Liver (tissue), 3 donors: ENCODE results near the gene MVB12A.

Experiments used
- FOXA2 ChIP-seq: IDR thresholded peaks from 2 replicates; pipeline ENCODE4 v1.6.1; 2016; ENCODE audit warnings: antibody characterized with exemption
- GABPA ChIP-seq, 2 donors: IDR thresholded peaks in 1 of 2; conservative IDR thresholded peaks in 1 of 2; 2 replicates each; pipeline ENCODE4 v1.6.1; 2016; ENCODE audit warnings: antibody characterized with exemption in 2 of 2, mild to moderate bottlenecking in 1 of 2, moderate library complexity in 1 of 2
- HNF4A ChIP-seq, 2 donors: conservative IDR thresholded peaks; 2 replicates each; pipeline ENCODE4 v1.6.1; 2016; ENCODE audit warnings: antibody characterized with exemption in 2 of 2, mild to moderate bottlenecking in 2 of 2
- HNF4G ChIP-seq: IDR thresholded peaks from 2 replicates; pipeline ENCODE4 v1.6.1; 2016; ENCODE audit warnings: antibody characterized with exemption
- MAX ChIP-seq: IDR thresholded peaks from 2 replicates; pipeline ENCODE4 v1.6.1; 2016; ENCODE audit warnings: antibody characterized with exemption
- RXRA ChIP-seq, 2 donors: IDR thresholded peaks; 2 replicates each; pipeline ENCODE4 v1.6.1; 2017 to 2018; ENCODE audit warnings: antibody characterized with exemption in 2 of 2, mild to moderate bottlenecking in 1 of 2
- SP1 ChIP-seq: IDR thresholded peaks from 2 replicates; pipeline ENCODE4 v1.6.1; 2018; ENCODE audit warnings: antibody characterized with exemption, mild to moderate bottlenecking
- TAF1 ChIP-seq: conservative IDR thresholded peaks from 2 replicates; pipeline ENCODE4 v1.6.1; 2016; ENCODE audit warnings: antibody characterized with exemption, mild to moderate bottlenecking
- YY1 ChIP-seq: IDR thresholded peaks from 2 replicates; pipeline ENCODE4 v1.6.1; 2016; ENCODE audit warnings: antibody characterized with exemption, mild to moderate bottlenecking
- TF ChIP-seq, protein P1 (sequence below): fragments of 150-350 bp; IDR thresholded peaks from 2 replicates; pipeline ENCODE4 v1.5.1; 2017; ENCODE audit warnings: improper control_type of control experiment, low read depth, low read length; ENCODE audit not compliant: missing input control
- TF ChIP-seq, protein P2 (sequence below): IDR thresholded peaks from 2 replicates; pipeline ENCODE4 v1.6.1; 2016; ENCODE audit warnings: antibody characterized with exemption, mild to moderate bottlenecking
- donor health status: healthy.
- donor health status: healthy.

GRCh38 chr19:17469481-17470067, 49.7 kb downstream of the MVB12A start:
- TF ChIP-seq, protein P1, sequence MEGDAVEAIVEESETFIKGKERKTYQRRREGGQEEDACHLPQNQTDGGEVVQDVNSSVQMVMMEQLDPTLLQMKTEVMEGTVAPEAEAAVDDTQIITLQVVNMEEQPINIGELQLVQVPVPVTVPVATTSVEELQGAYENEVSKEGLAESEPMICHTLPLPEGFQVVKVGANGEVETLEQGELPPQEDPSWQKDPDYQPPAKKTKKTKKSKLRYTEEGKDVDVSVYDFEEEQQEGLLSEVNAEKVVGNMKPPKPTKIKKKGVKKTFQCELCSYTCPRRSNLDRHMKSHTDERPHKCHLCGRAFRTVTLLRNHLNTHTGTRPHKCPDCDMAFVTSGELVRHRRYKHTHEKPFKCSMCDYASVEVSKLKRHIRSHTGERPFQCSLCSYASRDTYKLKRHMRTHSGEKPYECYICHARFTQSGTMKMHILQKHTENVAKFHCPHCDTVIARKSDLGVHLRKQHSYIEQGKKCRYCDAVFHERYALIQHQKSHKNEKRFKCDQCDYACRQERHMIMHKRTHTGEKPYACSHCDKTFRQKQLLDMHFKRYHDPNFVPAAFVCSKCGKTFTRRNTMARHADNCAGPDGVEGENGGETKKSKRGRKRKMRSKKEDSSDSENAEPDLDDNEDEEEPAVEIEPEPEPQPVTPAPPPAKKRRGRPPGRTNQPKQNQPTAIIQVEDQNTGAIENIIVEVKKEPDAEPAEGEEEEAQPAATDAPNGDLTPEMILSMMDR: no peak
- TF ChIP-seq RXRA (IDR thresholded peaks at IDR 0.05): no peak
- TF ChIP-seq, protein P2, sequence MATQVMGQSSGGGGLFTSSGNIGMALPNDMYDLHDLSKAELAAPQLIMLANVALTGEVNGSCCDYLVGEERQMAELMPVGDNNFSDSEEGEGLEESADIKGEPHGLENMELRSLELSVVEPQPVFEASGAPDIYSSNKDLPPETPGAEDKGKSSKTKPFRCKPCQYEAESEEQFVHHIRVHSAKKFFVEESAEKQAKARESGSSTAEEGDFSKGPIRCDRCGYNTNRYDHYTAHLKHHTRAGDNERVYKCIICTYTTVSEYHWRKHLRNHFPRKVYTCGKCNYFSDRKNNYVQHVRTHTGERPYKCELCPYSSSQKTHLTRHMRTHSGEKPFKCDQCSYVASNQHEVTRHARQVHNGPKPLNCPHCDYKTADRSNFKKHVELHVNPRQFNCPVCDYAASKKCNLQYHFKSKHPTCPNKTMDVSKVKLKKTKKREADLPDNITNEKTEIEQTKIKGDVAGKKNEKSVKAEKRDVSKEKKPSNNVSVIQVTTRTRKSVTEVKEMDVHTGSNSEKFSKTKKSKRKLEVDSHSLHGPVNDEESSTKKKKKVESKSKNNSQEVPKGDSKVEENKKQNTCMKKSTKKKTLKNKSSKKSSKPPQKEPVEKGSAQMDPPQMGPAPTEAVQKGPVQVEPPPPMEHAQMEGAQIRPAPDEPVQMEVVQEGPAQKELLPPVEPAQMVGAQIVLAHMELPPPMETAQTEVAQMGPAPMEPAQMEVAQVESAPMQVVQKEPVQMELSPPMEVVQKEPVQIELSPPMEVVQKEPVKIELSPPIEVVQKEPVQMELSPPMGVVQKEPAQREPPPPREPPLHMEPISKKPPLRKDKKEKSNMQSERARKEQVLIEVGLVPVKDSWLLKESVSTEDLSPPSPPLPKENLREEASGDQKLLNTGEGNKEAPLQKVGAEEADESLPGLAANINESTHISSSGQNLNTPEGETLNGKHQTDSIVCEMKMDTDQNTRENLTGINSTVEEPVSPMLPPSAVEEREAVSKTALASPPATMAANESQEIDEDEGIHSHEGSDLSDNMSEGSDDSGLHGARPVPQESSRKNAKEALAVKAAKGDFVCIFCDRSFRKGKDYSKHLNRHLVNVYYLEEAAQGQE: no peak
- no peak for TF ChIP-seq SP1
- TF ChIP-seq HNF4A (conservative IDR thresholded peaks at IDR 0.05): no peak
- TF ChIP-seq HNF4G: no peak
- TF ChIP-seq MAX: peak; percentile 2
- no peak for TF ChIP-seq GABPA (IDR thresholded peaks at IDR 0.05 in 1 of 2, conservative IDR thresholded peaks at IDR 0.05 in 1 of 2)
- TF ChIP-seq FOXA2: no peak
- no peak for TF ChIP-seq TAF1
- no peak for TF ChIP-seq YY1
